Epithelial cell of prostate (primary cell): ENCODE results near the gene ARHGEF2.
A peak's percentile ranks its signal among the peaks of the same experiment; 100 is the strongest.

Source experiments
- DNase-seq: peaks from one replicate; pipeline ENCODE4 v3.0.0-alpha.2; 2011; ENCODE audit warnings: low read depth, low spot score
- H3K27ac ChIP-seq: fragments of 450-650 bp; 2 replicates; pipeline ENCODE4 v1.5.1; 2017; ENCODE audit warnings: mild to moderate bottlenecking

Gene ARHGEF2

DNA sequence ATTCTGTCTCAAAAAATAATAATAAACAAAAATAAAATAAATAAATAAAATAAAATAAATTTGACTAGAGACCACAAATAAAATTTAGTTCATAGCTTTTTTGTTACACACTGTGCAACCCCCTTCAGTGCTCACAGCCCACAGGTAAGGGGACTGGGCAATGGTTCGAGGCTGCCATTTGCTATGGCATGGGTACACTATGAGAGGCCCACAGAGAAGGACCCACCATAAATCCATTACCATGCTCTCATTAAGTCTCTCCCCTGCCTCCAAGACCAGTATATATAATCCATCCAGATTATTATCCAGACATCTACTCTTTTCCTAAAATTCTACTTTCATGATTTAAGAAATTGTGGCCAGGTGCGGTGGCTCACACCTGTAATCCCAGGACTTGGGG lies 58.5 kb downstream of the ARHGEF2 start:
- no peak overlapping the region for H3K27ac ChIP-seq
- DNase-seq, result no peak

GRCh38 chr1:155918660-155919059 lies 59.7 kb downstream of the ARHGEF2 start:
- H3K27ac ChIP-seq, result no peak overlapping the region
- DNase-seq, result no peak

DNA sequence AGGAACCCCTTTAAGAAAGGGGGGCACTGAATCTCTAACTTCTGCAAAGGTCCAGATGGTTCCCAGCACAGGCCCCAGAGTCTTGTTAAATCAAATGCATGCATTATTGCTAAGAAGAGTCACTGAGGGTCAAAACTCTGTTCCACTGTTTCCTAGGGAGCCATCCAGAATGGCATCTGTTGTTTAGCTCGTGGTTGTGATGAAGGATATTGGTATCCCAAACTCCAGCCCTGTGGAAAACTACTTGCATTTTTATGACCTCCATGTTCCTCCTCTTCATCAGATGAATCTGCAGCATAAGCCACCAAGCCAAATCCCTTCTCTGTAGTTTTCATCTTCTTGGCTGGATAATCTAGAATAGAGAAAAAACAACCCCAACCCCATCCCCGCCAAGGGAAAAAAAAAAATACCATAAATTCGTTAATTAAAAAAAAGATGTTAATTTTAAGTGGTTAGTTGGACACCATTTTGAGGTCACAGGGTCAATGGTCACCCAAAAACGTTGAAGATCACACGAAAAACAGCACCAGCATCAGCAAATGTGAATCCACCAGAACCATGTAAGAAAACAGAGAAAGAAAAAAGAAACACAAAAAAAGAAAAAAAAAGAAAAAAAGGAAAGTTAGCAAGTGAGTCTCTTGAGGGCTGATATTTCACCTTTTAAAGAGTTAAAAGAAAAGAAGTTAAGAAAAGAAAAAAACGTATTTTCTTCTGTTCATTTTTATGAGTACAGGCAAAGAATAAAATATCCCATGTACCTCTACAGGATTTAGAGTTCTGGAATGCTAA lies 64.2 kb downstream of the ARHGEF2 start:
- no peak for DNase-seq
- peak overlapping the region; percentile 11 for H3K27ac ChIP-seq

GRCh38 chr1:155912056-155912536 lies 66.3 kb downstream of the ARHGEF2 start:
- peak overlapping the region; percentile 93 for H3K27ac ChIP-seq

DNA sequence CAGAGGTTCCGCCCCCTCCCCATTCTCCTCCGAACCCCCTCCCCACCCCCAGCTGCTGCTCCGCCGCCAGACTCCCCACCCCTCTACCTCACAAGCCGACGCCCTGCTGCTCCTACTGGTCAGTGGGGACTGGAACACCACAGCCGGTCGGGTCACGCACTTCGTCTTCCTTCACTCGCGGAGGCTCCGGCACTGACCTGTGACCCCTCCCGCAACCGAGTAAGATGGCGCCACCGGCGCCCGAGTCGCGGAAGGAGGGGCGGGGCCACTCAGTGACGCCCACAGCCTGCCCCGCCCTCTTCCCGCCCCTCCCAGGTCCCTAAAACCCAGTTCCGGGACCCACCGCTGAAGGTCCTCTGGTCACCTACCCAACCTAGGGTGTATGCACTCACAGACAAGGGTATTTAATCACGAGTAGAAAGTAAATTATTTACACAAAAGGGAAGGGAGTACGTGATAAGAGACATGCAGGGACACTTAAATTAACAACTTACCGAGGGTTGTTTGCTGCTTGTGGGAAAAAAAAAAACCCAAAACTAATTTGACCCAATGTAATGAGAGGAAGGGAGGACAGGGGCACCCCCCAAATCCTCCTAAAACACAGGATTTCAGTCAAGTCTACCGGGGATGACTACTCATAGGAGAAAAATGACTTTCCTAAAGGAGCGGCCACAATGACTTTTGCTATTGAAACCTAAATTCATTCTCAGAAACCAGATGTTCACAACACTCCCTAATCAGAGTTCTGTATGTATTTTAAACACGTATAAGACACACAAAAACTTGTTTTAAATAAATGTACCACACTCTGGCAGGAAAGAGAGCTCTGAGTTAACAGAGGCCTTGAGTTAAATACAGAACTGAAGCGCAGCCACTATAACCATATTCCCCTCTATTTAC lies 66.9 kb downstream of the ARHGEF2 start, which contains the start of gene RIT1:
RIT1 (minus strand) TSS at position 194 of the 900 bp plus-strand sequence. CDS start 588 bp downstream, outside the sequence.
- no peak for DNase-seq
- peak within 1 kb of the TSS; percentile 93 for H3K27ac ChIP-seq

More at GRCh38 chr1:155912056-155912536, 66.3 kb downstream of the ARHGEF2 start:
- DNase-seq, result no peak

GRCh38 chr1:155910621-155911121 lies 67.7 kb downstream of the ARHGEF2 start:
- no peak for DNase-seq
- peak overlapping the region; percentile 93 for H3K27ac ChIP-seq

GRCh38 chr1:155909894-155910293 lies 68.5 kb downstream of the ARHGEF2 start:
- peak overlapping the region; percentile 93 for H3K27ac ChIP-seq

DNA sequence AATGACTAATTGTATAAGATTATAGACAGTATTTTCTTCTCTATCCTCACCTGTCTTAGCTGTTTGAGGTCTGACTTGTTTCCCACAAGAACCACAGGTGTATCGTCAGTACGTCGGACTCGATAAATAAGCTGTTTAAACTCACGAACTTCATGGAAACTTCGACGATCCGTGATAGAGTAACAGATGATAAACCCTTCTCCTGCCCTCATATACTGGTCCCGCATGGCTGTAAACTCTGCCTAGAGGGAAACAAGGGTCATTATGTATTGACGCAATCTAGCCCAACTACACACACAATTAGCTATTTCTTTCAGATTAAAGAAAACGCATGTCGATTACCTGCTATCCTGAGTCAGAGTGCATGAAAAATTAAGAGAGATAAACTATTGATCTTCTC lies 74.1 kb downstream of the ARHGEF2 start:
- no peak overlapping the region for H3K27ac ChIP-seq
- DNase-seq, result no peak

More at GRCh38 chr1:155909894-155910293, 68.5 kb downstream of the ARHGEF2 start:
- DNase-seq, result peak; percentile 68

- H3K27ac ChIP-seq, result no peak overlapping the region
- DNase-seq, result no peak
These were observed 78.2 kb downstream of the ARHGEF2 start for GRCh38 chr1:155900161-155900560.

- DNase-seq, result no peak
- H3K27ac ChIP-seq, result no peak overlapping the region
These were observed 78.7 kb downstream of the ARHGEF2 start for GRCh38 chr1:155899683-155900082.

DNA sequence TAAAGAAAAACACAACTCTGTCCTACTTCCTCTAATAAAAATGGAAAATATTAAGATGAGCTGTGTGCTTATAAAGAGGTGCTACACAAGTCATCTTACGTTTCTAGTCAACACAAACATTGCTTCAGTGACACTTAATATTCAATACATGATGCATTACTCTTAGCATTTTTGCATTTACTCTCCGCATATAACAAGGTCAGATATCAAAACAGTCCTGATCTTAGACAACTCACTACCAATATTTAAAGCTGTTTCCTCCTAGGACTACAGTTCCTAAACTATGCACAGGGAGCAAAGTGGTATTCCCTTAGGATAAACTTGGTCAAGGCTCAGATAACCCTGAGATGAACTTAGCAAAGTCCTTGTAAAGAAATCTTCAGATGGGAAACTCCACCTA lies 79.5 kb downstream of the ARHGEF2 start:
- DNase-seq, result no peak
- H3K27ac ChIP-seq, result no peak overlapping the region

- no peak overlapping the region for H3K27ac ChIP-seq
These were observed 80.6 kb downstream of the ARHGEF2 start for GRCh38 chr1:155897746-155898145.

More at GRCh38 chr1:155897746-155898145, 80.6 kb downstream of the ARHGEF2 start:
- DNase-seq, result no peak
